Breast epithelium (tissue), 3 donors: Measurements from ENCODE around the gene CR1.

Experiments used
- CTCF ChIP-seq, 3 donors: fragments of 450-650 bp; IDR thresholded peaks; one replicate each; pipeline ENCODE4 v1.5.1; 2016 to 2017; ENCODE audit warnings: antibody characterized with exemption in 3 of 3, mild to moderate bottlenecking in 3 of 3, moderate library complexity in 3 of 3
- POLR2AphosphoS5 ChIP-seq, 3 donors: sonication (generic); formaldehyde crosslinking; IDR thresholded peaks; one replicate each; pipeline ENCODE4 v1.6.1; 2017; ENCODE audit warnings: antibody characterized with exemption in 3 of 3

- TF ChIP-seq CTCF (IDR thresholded peaks at IDR 0.05), result no peak
- TF ChIP-seq POLR2AphosphoS5 (IDR thresholded peaks at IDR 0.05), result no peak
Measured at GRCh38 chr1:207670997-207671396, 175.0 kb downstream of the CR1 start.
